Measurements from ENCODE around the gene TM2D3.

TM2D3 gene

GRCh38 chr15:101652098-101652785 is at the start of gene TM2D3:
TSS of gene TM2D3 (minus strand) at chr15:101652381. CDS start at chr15:101652361, 20 bp downstream.
- DNase-seq, result peak; percentile 85

GRCh38 chr15:101698314-101698713 is 46.1 kb upstream of the TM2D3 start:
- no peak for DNase-seq

- no peak for DNase-seq
Observed at GRCh38 chr15:101697488-101697887, 45.3 kb upstream of the TM2D3 start.

- no peak for DNase-seq
Observed at GRCh38 chr15:101696829-101697228, 44.6 kb upstream of the TM2D3 start.

GRCh38 chr15:101694261-101694660 is 42.1 kb upstream of the TM2D3 start:
- no peak for DNase-seq

- DNase-seq, result no peak
Observed at GRCh38 chr15:101692801-101693598, 40.8 kb upstream of the TM2D3 start.

- no peak for DNase-seq
Observed at GRCh38 chr15:101689901-101690300, 37.7 kb upstream of the TM2D3 start.

- no peak for DNase-seq
Observed at GRCh38 chr15:101686718-101687117, 34.5 kb upstream of the TM2D3 start.

- no peak for DNase-seq
Observed at GRCh38 chr15:101684877-101685276, 32.7 kb upstream of the TM2D3 start.

GRCh38 chr15:101684384-101684783 is 32.2 kb upstream of the TM2D3 start:
- DNase-seq, result no peak

- DNase-seq, result no peak
Observed at GRCh38 chr15:101679806-101680205, 27.6 kb upstream of the TM2D3 start.

GRCh38 chr15:101676921-101677329 is 24.7 kb upstream of the TM2D3 start:
- no peak for DNase-seq

GRCh38 chr15:101675796-101676582 is 23.8 kb upstream of the TM2D3 start:
- no peak for DNase-seq

GRCh38 chr15:101675015-101675414 is 22.8 kb upstream of the TM2D3 start:
- no peak for DNase-seq

GRCh38 chr15:101672298-101672697 is 20.1 kb upstream of the TM2D3 start:
- no peak for DNase-seq

- no peak for DNase-seq
Observed at GRCh38 chr15:101669744-101670143, 17.6 kb upstream of the TM2D3 start.

GRCh38 chr15:101667881-101668280 is 15.7 kb upstream of the TM2D3 start:
- DNase-seq, result no peak

GRCh38 chr15:101664303-101664913 is 12.2 kb upstream of the TM2D3 start:
- no peak for DNase-seq

- no peak for DNase-seq
Observed at GRCh38 chr15:101662203-101662602, 10.0 kb upstream of the TM2D3 start.

GRCh38 chr15:101660005-101660404 is 7.8 kb upstream of the TM2D3 start:
- no peak for DNase-seq

GRCh38 chr15:101657968-101658784 is 6.0 kb upstream of the TM2D3 start:
- DNase-seq, result peak; percentile 12

- DNase-seq, result no peak
Observed at GRCh38 chr15:101657171-101657570, 5.0 kb upstream of the TM2D3 start.
